Brain microvascular endothelial cell (primary cell): ENCODE results near the gene LLGL1.
A peak's percentile ranks its signal among the peaks of the same experiment; 100 is the strongest.

ENCODE experiments used
- DNase-seq: peaks from one replicate; pipeline ENCODE4 v3.0.0-alpha.2; 2020
- H3K27ac ChIP-seq: fragments of 250-450 bp; sonication (Bioruptor Pico); 2 replicates; pipeline ENCODE4 v1.5.1; 2020; ENCODE audit warnings: mild to moderate bottlenecking, moderate library complexity
- H3K27me3 ChIP-seq: fragments of 250-450 bp; sonication (Bioruptor Pico); replicated peaks from 2 replicates; pipeline ENCODE4 v1.5.1; 2020; ENCODE audit warnings: mild to moderate bottlenecking
- H3K36me3 ChIP-seq: fragments of 250-450 bp; sonication (Bioruptor Pico); replicated peaks from 2 replicates; pipeline ENCODE4 v1.5.1; 2020; ENCODE audit warnings: mild to moderate bottlenecking
- H3K4me3 ChIP-seq: 2 replicates; pipeline ENCODE4 v1.5.1; 2011; ENCODE audit warnings: low read depth, mild to moderate bottlenecking, control low read depth, low read length, moderate library complexity
- in situ Hi-C: cut with HindIII; loops from 2 replicates; pipeline ENCODE4 v1.10.0; 2017; ENCODE audit warnings: low sequenced_read_pairs, low pct_ligation_motif_present
- TF ChIP-seq, protein P1 (sequence below): IDR thresholded peaks from 2 replicates; pipeline ENCODE4 v1.5.1; 2011; ENCODE audit warnings: low read depth, mild to moderate bottlenecking, moderate library complexity, low read length, control low read depth, inconsistent platforms; ENCODE audit errors: missing control alignments

The LLGL1 gene

DNA sequence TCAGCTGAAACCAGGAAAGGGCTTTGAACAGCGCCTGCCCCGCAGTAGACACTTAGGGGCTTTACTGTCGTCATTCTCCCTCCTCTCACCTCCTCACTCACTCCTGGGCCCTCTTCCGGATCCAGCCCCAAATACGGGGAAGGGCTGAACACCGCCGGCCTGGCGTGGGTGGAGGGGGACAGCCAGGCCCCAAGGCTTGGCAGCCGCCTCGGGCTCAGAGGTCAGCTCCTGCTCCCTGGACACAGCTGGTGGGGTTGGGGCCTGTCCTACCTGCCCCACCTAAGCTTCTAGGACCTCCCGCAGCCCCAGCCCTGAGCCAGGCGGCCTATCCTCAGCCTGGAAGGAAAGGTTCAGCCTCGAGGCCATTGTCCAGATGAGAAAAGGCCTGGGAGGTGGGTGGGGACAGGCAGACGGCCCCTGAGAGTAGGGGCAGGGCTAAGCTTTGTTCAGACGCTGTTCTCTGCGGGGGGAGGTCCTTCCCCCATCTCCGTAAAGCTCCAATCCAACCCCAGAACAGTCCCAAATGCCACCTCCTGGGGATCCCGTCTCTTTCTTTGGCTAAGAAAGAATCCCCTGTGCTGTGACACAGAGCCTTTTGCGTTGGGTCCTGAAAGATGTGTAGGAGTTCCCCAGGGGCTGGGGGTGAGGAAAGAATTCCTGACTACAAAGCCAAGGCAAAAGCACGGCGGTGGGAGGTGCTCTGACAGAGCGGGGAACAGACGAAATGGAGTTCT is 881 bp upstream of the LLGL1 start:
- Histone ChIP-seq H3K4me3 (peak overlapping the region; percentile 51), H3K27me3 (no peaks in the 10 kb centered on the region), H3K27ac (no peak overlapping the region), H3K36me3 (no peaks in the 10 kb centered on the region)
- DNase-seq: no peak
- in situ Hi-C loops: no loop called here
- TF ChIP-seq, protein P1, sequence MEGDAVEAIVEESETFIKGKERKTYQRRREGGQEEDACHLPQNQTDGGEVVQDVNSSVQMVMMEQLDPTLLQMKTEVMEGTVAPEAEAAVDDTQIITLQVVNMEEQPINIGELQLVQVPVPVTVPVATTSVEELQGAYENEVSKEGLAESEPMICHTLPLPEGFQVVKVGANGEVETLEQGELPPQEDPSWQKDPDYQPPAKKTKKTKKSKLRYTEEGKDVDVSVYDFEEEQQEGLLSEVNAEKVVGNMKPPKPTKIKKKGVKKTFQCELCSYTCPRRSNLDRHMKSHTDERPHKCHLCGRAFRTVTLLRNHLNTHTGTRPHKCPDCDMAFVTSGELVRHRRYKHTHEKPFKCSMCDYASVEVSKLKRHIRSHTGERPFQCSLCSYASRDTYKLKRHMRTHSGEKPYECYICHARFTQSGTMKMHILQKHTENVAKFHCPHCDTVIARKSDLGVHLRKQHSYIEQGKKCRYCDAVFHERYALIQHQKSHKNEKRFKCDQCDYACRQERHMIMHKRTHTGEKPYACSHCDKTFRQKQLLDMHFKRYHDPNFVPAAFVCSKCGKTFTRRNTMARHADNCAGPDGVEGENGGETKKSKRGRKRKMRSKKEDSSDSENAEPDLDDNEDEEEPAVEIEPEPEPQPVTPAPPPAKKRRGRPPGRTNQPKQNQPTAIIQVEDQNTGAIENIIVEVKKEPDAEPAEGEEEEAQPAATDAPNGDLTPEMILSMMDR: no peak

- in situ Hi-C loops: no loop called here
- no peaks in the 10 kb centered on the region for H3K36me3 ChIP-seq
- TF ChIP-seq, protein P1: no peak
- H3K27ac ChIP-seq: no peak overlapping the region
- no peak for DNase-seq
- no peaks in the 10 kb centered on the region for H3K27me3 ChIP-seq
- peak overlapping the region; percentile 86 for H3K4me3 ChIP-seq
Measured at GRCh38 chr17:18225642-18226283, 328 bp downstream of the LLGL1 start.

DNA sequence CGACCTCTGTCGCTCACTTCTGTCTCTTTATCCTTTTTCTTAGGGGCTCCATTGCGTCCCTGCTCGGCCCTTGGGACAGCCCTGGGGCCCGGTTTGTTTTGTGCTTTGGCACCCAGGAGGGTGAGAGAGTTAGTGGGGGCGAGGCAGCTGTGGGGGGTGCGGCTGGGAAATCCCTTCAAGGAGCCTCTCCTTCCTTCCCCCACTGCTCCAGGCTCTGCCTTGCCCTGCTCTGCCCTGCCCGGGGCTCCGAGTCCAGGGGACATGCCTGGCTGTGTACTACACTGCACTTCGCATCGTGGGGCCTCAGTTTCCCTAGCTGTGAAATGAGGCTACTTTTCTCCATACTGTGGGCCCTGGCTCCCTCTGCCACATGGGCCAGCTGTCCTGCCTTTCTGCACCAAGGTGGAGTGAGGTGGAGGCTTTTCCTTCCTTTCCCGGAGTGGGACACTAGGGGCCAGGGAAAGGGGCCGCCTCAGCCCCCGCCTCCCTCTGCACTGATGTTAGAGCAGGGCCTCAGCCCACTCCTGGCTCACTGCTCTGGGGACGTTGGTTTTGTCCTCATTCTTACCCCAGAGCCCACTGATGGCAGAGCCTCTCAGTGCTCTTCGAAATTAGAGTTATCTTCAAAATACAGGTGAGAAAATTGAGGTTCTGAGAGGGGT is 980 bp downstream of the LLGL1 start:
- no peak for DNase-seq
- H3K4me3 ChIP-seq: peak overlapping the region; percentile 86
- TF ChIP-seq, protein P1: no peak
- no peak overlapping the region for H3K27ac ChIP-seq
- H3K27me3 ChIP-seq: no peaks in the 10 kb centered on the region
- H3K36me3 ChIP-seq: no peaks in the 10 kb centered on the region
- in situ Hi-C loops: no loop called here

- H3K4me3 ChIP-seq: no peak overlapping the region
- in situ Hi-C loops: no loop called here
- H3K36me3 ChIP-seq: no peaks in the 10 kb centered on the region
- no peaks in the 10 kb centered on the region for H3K27me3 ChIP-seq
- no peak overlapping the region for H3K27ac ChIP-seq
- TF ChIP-seq, protein P1: no peak
- no peak for DNase-seq
Measured at GRCh38 chr17:18227635-18228034, 2.2 kb downstream of the LLGL1 start.

DNA sequence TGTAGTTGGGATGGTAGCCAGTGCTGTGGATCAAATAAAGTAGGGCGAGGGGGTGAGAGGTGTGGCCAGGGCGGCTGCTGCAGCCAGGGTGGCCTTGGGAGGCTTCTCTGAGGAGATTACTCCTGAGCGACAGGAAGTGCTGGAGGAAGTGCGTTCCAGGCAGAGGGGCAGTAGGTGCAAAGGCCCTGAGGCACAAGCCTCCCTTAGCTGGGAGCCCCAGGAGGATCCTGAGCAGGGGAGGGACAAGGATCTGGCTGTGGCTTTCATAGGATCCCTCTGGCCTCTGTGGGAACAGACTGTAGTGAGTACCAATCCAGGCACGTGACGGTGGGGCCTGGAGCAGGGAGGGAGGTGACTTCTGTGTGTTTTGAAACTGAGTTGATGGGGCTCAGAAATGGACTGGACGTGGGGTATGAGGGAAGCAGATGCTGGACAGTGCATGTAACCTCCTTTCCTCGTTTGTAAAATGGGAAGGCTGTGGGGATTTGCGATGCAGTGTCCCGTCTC is 2.8 kb downstream of the LLGL1 start:
- H3K27me3 ChIP-seq: no peaks in the 10 kb centered on the region
- H3K27ac ChIP-seq: no peak overlapping the region
- DNase-seq: no peak
- TF ChIP-seq, protein P1: no peak
- H3K36me3 ChIP-seq: no peaks in the 10 kb centered on the region
- in situ Hi-C loops: no loop called here
- no peak overlapping the region for H3K4me3 ChIP-seq
